A549 (cell line): ENCODE results near the gene CYB561D1. TPM values are rescaled to one million over a fixed set of nuclear protein-coding genes. Genes with fewer than 3 reads are reported as not detected.

Experiments
- ATAC-seq, 2 experiments: fragments of 200-7000 bp in 1 of 2; fragments of >200 bp in 1 of 2; cut with Nextera tagmentation in 1 of 2; cut with Tn5 transposase in 1 of 2; 3 replicates each; pipeline versions ENCODE4 v1.8.0 to v1.9.1; 2018 to 2020; ENCODE audit warnings: mild to moderate bottlenecking in 1 of 2, moderate library complexity in 1 of 2
- CTCF ChIA-PET: fragments of 300-600 bp; sonication (Branson Sonifier 250); formaldehyde crosslinking; extraction: SDS; loops from one replicate; lab custom pipeline; 2021; ENCODE audit warnings: antibody characterized with exemption, inconsistent platforms; lab: Yijun Ruan, JAX
- POLR2A ChIA-PET: fragments of 350-600 bp; formaldehyde crosslinking; extraction: SDS; loops from one replicate; lab custom pipeline; 2021; ENCODE audit warnings: antibody characterized with exemption, inconsistent platforms; lab: Yijun Ruan, JAX
- DNase-seq, 2 experiments: peaks; one replicate each; pipeline versions ENCODE4 v3.0.0 to v3.0.0-alpha.2; 2011 to 2016; ENCODE audit warnings: low read depth in 1 of 2, low spot score in 1 of 2
- FAIRE-seq: peaks from 2 replicates; lab custom pipeline; 2011; peaks lifted over from hg19 to GRCh38; lab: Jason Lieb, UNC
- H3K27ac ChIP-seq, 2 experiments: fragments of >200 bp; sonication (Bioruptor Twin); formaldehyde crosslinking; 3 replicates each; pipeline ENCODE4 v1.5.1; 2016 to 2017
- H3K4me1 ChIP-seq: fragments of >200 bp; sonication (Bioruptor Twin); formaldehyde crosslinking; 3 replicates; pipeline ENCODE4 v1.6.1; 2016
- H3K4me2 ChIP-seq: fragments of >200 bp; sonication (Bioruptor Twin); formaldehyde crosslinking; 3 replicates; pipeline ENCODE4 v1.6.1; 2016
- H3K4me3 ChIP-seq: fragments of >200 bp; sonication (Bioruptor Twin); formaldehyde crosslinking; 3 replicates; pipeline ENCODE4 v1.5.1; 2016
- H3K9me3 ChIP-seq: fragments of >200 bp; sonication (Bioruptor Twin); formaldehyde crosslinking; 3 replicates; pipeline ENCODE4 v1.6.1; 2016
- ATOH8 ChIP-seq: fragments of 250-450 bp; sonication (Bioruptor Pico); IDR thresholded peaks from 2 replicates; pipeline ENCODE4 v1.5.0; 2020; ENCODE audit warnings: low read depth, mild to moderate bottlenecking, moderate library complexity
- BHLHE40 ChIP-seq: IDR thresholded peaks from 2 replicates; pipeline ENCODE4 v1.6.1; 2012; ENCODE audit warnings: low read depth, low read length, inconsistent platforms
- CBX2 ChIP-seq: fragments of 200-600 bp; sonication (generic); IDR thresholded peaks from 2 replicates; pipeline ENCODE4 v1.6.1; 2016; ENCODE audit warnings: low read depth, mild to moderate bottlenecking, borderline replicate concordance
- EHMT2 ChIP-seq: fragments of 200-600 bp; sonication (generic); IDR thresholded peaks from 2 replicates; pipeline ENCODE4 v1.6.1; 2016; ENCODE audit warnings: antibody characterized with exemption, low read depth, mild to moderate bottlenecking, moderate library complexity
- ELK1 ChIP-seq: fragments of 150-350 bp; IDR thresholded peaks from 2 replicates; pipeline ENCODE4 v1.6.1; 2014; ENCODE audit warnings: low read depth, mild to moderate bottlenecking, low read length
- HOXA7 ChIP-seq: fragments of 250-450 bp; sonication (Bioruptor Pico); IDR thresholded peaks from 2 replicates; pipeline ENCODE4 v1.5.0; 2020; ENCODE audit warnings: mild to moderate bottlenecking, moderate library complexity
- NPAS2 ChIP-seq: fragments of 250-450 bp; sonication (Bioruptor Pico); IDR thresholded peaks from 2 replicates; pipeline ENCODE4 v1.8.0; 2022; ENCODE audit warnings: mild to moderate bottlenecking, moderate library complexity, borderline replicate concordance
- PHF8 ChIP-seq: fragments of 200-600 bp; sonication (generic); IDR thresholded peaks from 2 replicates; pipeline ENCODE4 v1.6.1; 2016; ENCODE audit warnings: low read depth, mild to moderate bottlenecking, antibody characterized with exemption, moderate library complexity, borderline replicate concordance
- POLR2A ChIP-seq: IDR thresholded peaks from 2 replicates; pipeline ENCODE4 v1.6.1; 2012; ENCODE audit warnings: mild to moderate bottlenecking, low read length
- POLR2AphosphoS2 ChIP-seq: conservative IDR thresholded peaks from 2 replicates; pipeline ENCODE4 v1.6.1; 2012; ENCODE audit warnings: low read length, improper control_type of control experiment, inconsistent platforms
- RCOR1 ChIP-seq: fragments of 150-350 bp; IDR thresholded peaks from 2 replicates; pipeline ENCODE4 v1.6.1; 2014; ENCODE audit warnings: antibody characterized with exemption, low read length, low read depth
- SMC3 ChIP-seq: fragments of >200 bp; sonication (Bioruptor Twin); formaldehyde crosslinking; IDR thresholded peaks from 3 replicates; pipeline ENCODE4 v1.6.1; 2018; ENCODE audit warnings: inconsistent platforms
- USF2 ChIP-seq: fragments of 450-650 bp; IDR thresholded peaks from 2 replicates; pipeline ENCODE4 v1.6.1; 2014; ENCODE audit warnings: antibody characterized with exemption
- ZC3H11A ChIP-seq: fragments of 450-650 bp; IDR thresholded peaks from 2 replicates; pipeline ENCODE4 v1.6.1; 2014; ENCODE audit warnings: antibody characterized with exemption, mild to moderate bottlenecking
- WGBS: methylation state at CpG from one replicate; pipeline ENCODE4 v1.1.6; 2017; ENCODE audit errors: missing lambda C conversion rate; 5-methylcytosine and 5-hydroxymethylcytosine counted together
- polyA plus RNA-seq, 4 experiments: library from polyadenylated mRNA; depleted of rRNA in 3 of 4; stranded (reverse); fragments of >200 nt; fragmentation: RNase III in 1 of 4; extraction: RNeasy Plus Mini Kit Qiagen cat#74134 plus additional on column Dnase treatment in 1 of 4; gene quantifications; 2 replicates in 3 of 4; 3 replicates in 1 of 4; pipeline ENCODE4 v1.2.3, GENCODE V29; 2011 to 2017

Gene CYB561D1
- polyA plus RNA-seq, 2 of the 4 experiments (the other 2 are of a cell fraction): 4.0 to 5.2 TPM

- ChIA-PET POLR2A (no interaction called here), CTCF (interaction anchor here (0.9 kb wide), 1 partner anchor 23 kb away, joined by 3 read pairs; no protein-coding TSS in a partner anchor)
- peak within 1 kb of the TSS in 1 of 2 experiments; percentile 56; a peak in 3 of 6 replicates for H3K27ac ChIP-seq
- H3K4me2 ChIP-seq: peak within 1 kb of the TSS; percentile 87
- H3K9me3 ChIP-seq: no peaks in the 10 kb centered on the region
- ATAC-seq (peak; percentile 65 to 80), FAIRE-seq (no peak), DNase-seq (peak in 1 of 2 experiments; percentile 15)
- TF ChIP-seq BHLHE40 (no peak), USF2 (peak; percentile 53; the same call in 1 of the 2 replicates)
- H3K4me3 ChIP-seq: peak within 1 kb of the TSS; percentile 55
- WGBS: no CpG with 5 or more reads among the region's 88 CpGs
- H3K4me1 ChIP-seq: no peaks in the 10 kb centered on the region
These were observed 27.2 kb upstream of the CYB561D1 start, which contains the start of gene SYPL2 for GRCh38 chr1:109466452-109467300. Gene SYPL2, plus strand, starts transcription at chr1:109466546. Its CDS starts 298 bp downstream, at chr1:109466844.

- H3K4me2 ChIP-seq: peak overlapping the region; percentile 87; the same call in 1 of the 3 replicates
- no peak overlapping the region for H3K27ac ChIP-seq
- no peak for FAIRE-seq
These were observed 26.6 kb upstream of the CYB561D1 start for GRCh38 chr1:109467301-109467777.

GRCh38 chr1:109468061-109468460, 25.8 kb upstream of the CYB561D1 start:
- DNase-seq: no peak
- ChIA-PET POLR2A (no interaction called here), CTCF (interaction anchor here (0.9 kb wide), 1 partner anchor 64 kb away, joined by 5 read pairs; no protein-coding TSS in a partner anchor)
- no peak overlapping the region for H3K4me3 ChIP-seq
- no peak for FAIRE-seq
- no peaks in the 10 kb centered on the region for H3K9me3 ChIP-seq
- H3K27ac ChIP-seq: no peak overlapping the region
- H3K4me2 ChIP-seq: no peak overlapping the region
- TF ChIP-seq RCOR1 (no peak), POLR2A (no peak), HOXA7 (CRISPR knock-in tag) (no peak), ATOH8 (no peak), NPAS2 (no peak), BHLHE40 (no peak), PHF8 (no peak), SMC3 (no peak), ELK1 (no peak), EHMT2 (no peak)
- 100% methylated on average over 1 of the region's 1 CpG for WGBS
- no peak for ATAC-seq
- H3K4me1 ChIP-seq: no peaks in the 10 kb centered on the region

More at GRCh38 chr1:109467301-109467777, 26.6 kb upstream of the CYB561D1 start:
- CTCF ChIA-PET: no interaction called here
- POLR2A ChIA-PET: no interaction called here
- Histone ChIP-seq H3K9me3 (no peaks in the 10 kb centered on the region), H3K4me1 (no peaks in the 10 kb centered on the region)
- no peak for DNase-seq
- no peak for ATAC-seq
- TF ChIP-seq ZC3H11A: no peak
- no peak for TF ChIP-seq RCOR1
- no peak for TF ChIP-seq EHMT2
- no peak for TF ChIP-seq ELK1
- TF ChIP-seq ATOH8: no peak
- TF ChIP-seq CBX2: no peak
- TF ChIP-seq POLR2AphosphoS2: no peak
- TF ChIP-seq, all 56 proteins: peak for 0
- no peak overlapping the region for H3K4me3 ChIP-seq
- WGBS: 73% methylated on average over 14 of the region's 23 CpGs
